Measurements from ENCODE around the gene GAS7.

GAS7 gene

DNA sequence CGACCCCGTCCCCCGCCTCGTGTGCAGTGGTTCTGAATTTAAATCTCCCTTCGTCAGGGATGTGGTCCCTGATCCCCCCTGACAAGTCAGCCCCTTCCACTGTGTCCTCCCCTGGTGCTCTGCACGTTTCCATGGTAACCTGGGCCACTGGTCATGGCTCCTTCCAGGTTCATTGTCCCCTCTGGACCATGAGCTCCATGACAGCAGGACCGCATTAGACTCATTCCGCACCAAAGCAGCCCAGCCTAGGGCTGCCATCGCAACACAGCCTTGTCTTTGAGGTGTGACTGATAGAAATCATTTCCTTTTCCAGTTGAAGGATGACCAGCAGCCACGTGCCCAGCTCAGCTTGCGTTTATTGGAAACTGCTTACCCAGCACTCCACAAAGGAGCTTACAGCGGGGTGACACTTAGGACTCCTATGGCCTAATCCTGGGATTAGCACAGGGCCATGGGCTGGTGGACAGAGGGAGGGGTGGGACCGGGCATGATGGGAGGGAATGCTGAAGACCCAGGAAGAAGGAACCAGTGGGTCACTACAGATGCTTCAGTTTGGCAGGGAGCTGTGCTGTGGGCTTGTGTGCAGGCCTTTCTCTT, 300.9 kb downstream of the GAS7 start:
- no peak for TF ChIP-seq ZFP3 (CRISPR knock-in tag; IDR thresholded peaks at IDR 0.05)
- no peak for TF ChIP-seq CSRNP3 (CRISPR knock-in tag; IDR thresholded peaks at IDR 0.05)
- no peak for TF ChIP-seq ZNF565 (CRISPR knock-in tag; conservative IDR thresholded peaks at IDR 0.05; ENCODE audit: low read depth)
- TF ChIP-seq BACH2 (CRISPR knock-in tag; IDR thresholded peaks at IDR 0.05; ENCODE audit: borderline replicate concordance), result no peak
- TF ChIP-seq RARB (CRISPR knock-in tag; IDR thresholded peaks at IDR 0.05), result no peak
- no peak for TF ChIP-seq ZNF8 (CRISPR knock-in tag; IDR thresholded peaks at IDR 0.05)
- TF ChIP-seq, protein P1, sequence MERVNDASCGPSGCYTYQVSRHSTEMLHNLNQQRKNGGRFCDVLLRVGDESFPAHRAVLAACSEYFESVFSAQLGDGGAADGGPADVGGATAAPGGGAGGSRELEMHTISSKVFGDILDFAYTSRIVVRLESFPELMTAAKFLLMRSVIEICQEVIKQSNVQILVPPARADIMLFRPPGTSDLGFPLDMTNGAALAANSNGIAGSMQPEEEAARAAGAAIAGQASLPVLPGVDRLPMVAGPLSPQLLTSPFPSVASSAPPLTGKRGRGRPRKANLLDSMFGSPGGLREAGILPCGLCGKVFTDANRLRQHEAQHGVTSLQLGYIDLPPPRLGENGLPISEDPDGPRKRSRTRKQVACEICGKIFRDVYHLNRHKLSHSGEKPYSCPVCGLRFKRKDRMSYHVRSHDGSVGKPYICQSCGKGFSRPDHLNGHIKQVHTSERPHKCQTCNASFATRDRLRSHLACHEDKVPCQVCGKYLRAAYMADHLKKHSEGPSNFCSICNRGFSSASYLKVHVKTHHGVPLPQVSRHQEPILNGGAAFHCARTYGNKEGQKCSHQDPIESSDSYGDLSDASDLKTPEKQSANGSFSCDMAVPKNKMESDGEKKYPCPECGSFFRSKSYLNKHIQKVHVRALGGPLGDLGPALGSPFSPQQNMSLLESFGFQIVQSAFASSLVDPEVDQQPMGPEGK (CRISPR knock-in tag; IDR thresholded peaks at IDR 0.05; ENCODE audit: borderline replicate concordance), result no peak
- TF ChIP-seq ISL1 (CRISPR knock-in tag; IDR thresholded peaks at IDR 0.05), result no peak
- TF ChIP-seq, protein P2, sequence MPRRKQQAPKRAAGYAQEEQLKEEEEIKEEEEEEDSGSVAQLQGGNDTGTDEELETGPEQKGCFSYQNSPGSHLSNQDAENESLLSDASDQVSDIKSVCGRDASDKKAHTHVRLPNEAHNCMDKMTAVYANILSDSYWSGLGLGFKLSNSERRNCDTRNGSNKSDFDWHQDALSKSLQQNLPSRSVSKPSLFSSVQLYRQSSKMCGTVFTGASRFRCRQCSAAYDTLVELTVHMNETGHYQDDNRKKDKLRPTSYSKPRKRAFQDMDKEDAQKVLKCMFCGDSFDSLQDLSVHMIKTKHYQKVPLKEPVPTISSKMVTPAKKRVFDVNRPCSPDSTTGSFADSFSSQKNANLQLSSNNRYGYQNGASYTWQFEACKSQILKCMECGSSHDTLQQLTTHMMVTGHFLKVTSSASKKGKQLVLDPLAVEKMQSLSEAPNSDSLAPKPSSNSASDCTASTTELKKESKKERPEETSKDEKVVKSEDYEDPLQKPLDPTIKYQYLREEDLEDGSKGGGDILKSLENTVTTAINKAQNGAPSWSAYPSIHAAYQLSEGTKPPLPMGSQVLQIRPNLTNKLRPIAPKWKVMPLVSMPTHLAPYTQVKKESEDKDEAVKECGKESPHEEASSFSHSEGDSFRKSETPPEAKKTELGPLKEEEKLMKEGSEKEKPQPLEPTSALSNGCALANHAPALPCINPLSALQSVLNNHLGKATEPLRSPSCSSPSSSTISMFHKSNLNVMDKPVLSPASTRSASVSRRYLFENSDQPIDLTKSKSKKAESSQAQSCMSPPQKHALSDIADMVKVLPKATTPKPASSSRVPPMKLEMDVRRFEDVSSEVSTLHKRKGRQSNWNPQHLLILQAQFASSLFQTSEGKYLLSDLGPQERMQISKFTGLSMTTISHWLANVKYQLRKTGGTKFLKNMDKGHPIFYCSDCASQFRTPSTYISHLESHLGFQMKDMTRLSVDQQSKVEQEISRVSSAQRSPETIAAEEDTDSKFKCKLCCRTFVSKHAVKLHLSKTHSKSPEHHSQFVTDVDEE (CRISPR knock-in tag; IDR thresholded peaks at IDR 0.05), result no peak
- no peak for ATAC-seq

DNA sequence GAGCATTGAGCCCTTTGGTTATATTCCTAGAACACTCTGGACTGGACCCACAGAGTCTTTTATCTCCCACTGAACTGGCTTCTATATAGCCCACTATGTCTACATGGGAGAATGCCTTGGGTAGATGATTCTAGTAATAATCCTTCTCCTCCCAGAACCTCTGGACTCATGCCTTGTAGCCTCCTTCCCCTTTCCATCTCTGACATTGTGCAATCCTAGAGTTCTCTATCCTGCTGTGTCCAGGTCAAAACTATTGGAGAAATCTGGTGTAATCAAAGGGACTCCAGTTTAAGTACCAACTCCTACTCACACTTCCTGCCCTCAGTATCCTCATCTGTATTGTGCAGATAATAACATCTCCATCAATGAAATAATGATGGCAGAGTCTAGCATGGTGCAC, 302.5 kb downstream of the GAS7 start:
- TF ChIP-seq RARB (CRISPR knock-in tag; IDR thresholded peaks at IDR 0.05) (no peak), ISL1 (CRISPR knock-in tag; IDR thresholded peaks at IDR 0.05) (no peak), CSRNP3 (CRISPR knock-in tag; IDR thresholded peaks at IDR 0.05) (no peak), ZNF565 (CRISPR knock-in tag; conservative IDR thresholded peaks at IDR 0.05; ENCODE audit: low read depth) (no peak), BACH2 (CRISPR knock-in tag; IDR thresholded peaks at IDR 0.05; ENCODE audit: borderline replicate concordance) (no peak), CSDC2 (CRISPR knock-in tag; IDR thresholded peaks at IDR 0.05) (no peak), ZNF8 (CRISPR knock-in tag; IDR thresholded peaks at IDR 0.05) (no peak), ZC3H10 (CRISPR knock-in tag; IDR thresholded peaks at IDR 0.05) (no peak), ZNF70 (CRISPR knock-in tag; IDR thresholded peaks at IDR 0.05) (no peak), ZFP30 (CRISPR knock-in tag; IDR thresholded peaks at IDR 0.05) (no peak), ARNTL (CRISPR knock-in tag; IDR thresholded peaks at IDR 0.05; ENCODE audit: borderline replicate concordance, low read depth) (no peak), OSR1 (CRISPR knock-in tag; IDR thresholded peaks at IDR 0.05) (no peak), ESRRG (CRISPR knock-in tag; IDR thresholded peaks at IDR 0.05) (no peak), SNAI2 (CRISPR knock-in tag; IDR thresholded peaks at IDR 0.05) (no peak), TCF4 (CRISPR knock-in tag; IDR thresholded peaks at IDR 0.05; ENCODE audit: borderline replicate concordance) (no peak), PPARA (CRISPR knock-in tag; IDR thresholded peaks at IDR 0.05; ENCODE audit: borderline replicate concordance) (no peak)
- TF ChIP-seq, protein P3, sequence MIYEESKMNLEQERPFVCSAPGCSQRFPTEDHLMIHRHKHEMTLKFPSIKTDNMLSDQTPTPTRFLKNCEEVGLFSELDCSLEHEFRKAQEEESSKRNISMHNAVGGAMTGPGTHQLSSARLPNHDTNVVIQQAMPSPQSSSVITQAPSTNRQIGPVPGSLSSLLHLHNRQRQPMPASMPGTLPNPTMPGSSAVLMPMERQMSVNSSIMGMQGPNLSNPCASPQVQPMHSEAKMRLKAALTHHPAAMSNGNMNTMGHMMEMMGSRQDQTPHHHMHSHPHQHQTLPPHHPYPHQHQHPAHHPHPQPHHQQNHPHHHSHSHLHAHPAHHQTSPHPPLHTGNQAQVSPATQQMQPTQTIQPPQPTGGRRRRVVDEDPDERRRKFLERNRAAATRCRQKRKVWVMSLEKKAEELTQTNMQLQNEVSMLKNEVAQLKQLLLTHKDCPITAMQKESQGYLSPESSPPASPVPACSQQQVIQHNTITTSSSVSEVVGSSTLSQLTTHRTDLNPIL (CRISPR knock-in tag; IDR thresholded peaks at IDR 0.05; ENCODE audit: low read depth), result no peak
- TF ChIP-seq, protein P2 (CRISPR knock-in tag; IDR thresholded peaks at IDR 0.05), result no peak
- TF ChIP-seq, protein P1 (CRISPR knock-in tag; IDR thresholded peaks at IDR 0.05; ENCODE audit: borderline replicate concordance), result no peak
- TF ChIP-seq, protein P4, sequence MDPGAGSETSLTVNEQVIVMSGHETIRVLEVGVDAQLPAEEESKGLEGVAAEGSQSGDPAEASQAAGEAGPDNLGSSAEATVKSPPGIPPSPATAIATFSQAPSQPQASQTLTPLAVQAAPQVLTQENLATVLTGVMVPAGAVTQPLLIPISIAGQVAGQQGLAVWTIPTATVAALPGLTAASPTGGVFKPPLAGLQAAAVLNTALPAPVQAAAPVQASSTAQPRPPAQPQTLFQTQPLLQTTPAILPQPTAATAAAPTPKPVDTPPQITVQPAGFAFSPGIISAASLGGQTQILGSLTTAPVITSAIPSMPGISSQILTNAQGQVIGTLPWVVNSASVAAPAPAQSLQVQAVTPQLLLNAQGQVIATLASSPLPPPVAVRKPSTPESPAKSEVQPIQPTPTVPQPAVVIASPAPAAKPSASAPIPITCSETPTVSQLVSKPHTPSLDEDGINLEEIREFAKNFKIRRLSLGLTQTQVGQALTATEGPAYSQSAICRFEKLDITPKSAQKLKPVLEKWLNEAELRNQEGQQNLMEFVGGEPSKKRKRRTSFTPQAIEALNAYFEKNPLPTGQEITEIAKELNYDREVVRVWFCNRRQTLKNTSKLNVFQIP (CRISPR knock-in tag; IDR thresholded peaks at IDR 0.05; ENCODE audit: borderline replicate concordance, low read depth), result no peak
- no peak for ATAC-seq
